K562 (cell line): Measurements from ENCODE around the gene SLC22A12. TPM values are rescaled to one million over a fixed set of nuclear protein-coding genes. Genes with fewer than 3 reads are reported as not detected.

Experiments
- CBFA2T2 ChIP-seq: fragments of 450-650 bp; conservative IDR thresholded peaks from 2 replicates; pipeline ENCODE4 v1.6.1; 2017; ENCODE audit warnings: mild to moderate bottlenecking
- ZNF263 ChIP-seq: sonication (generic); formaldehyde crosslinking; IDR thresholded peaks from 2 replicates; pipeline ENCODE4 v1.8.0; 2022; ENCODE audit warnings: mild to moderate bottlenecking, missing genetic modification reagents, borderline replicate concordance
- ZNF780A ChIP-seq: fragments of 250-450 bp; sonication (Bioruptor Pico); IDR thresholded peaks from 2 replicates; pipeline ENCODE4 v1.5.0; 2021; ENCODE audit warnings: mild to moderate bottlenecking
- polyA plus RNA-seq, 8 experiments: library from polyadenylated mRNA; depleted of rRNA in 4 of 8; stranded (reverse) in 5 of 8; unstranded in 3 of 8; fragments of >200 nt; fragmentation: Nextera tagmentation in 2 of 8; fragmentation: Illumina TruSeq in 1 of 8; extraction: Ambion mirVana in 2 of 8; extraction: Trizol in 1 of 8; gene quantifications; 2 replicates each; pipeline versions ENCODE4 v1.2.1 to v1.2.3, GENCODE V29; 2011 to 2014; ENCODE audit warnings: inconsistent platforms in 1 of 8, missing spikeins in 1 of 8
- total RNA-seq, 7 experiments: library from RNA; depleted of rRNA in 6 of 7; stranded (reverse); fragments of >200 nt in 6 of 7; fragmentation: Illumina TruSeq in 2 of 7; extraction: Trizol in 2 of 7; gene quantifications; 2 replicates each; pipeline versions ENCODE4 v1.2.1 to v1.2.3, GENCODE V29; 2011 to 2021; ENCODE audit warnings: low replicate concordance in 1 of 7
- TF ChIP-seq, protein P1 (sequence below): fragments of 450-650 bp; IDR thresholded peaks from 2 replicates; pipeline ENCODE4 v1.6.1; 2017; ENCODE audit warnings: antibody characterized with exemption, mild to moderate bottlenecking
- TF ChIP-seq, protein P2 (sequence below), 2 experiments: fragments of 450-650 bp in 1 of 2; sonication (generic) in 1 of 2; formaldehyde crosslinking; conservative IDR thresholded peaks; 2 replicates each; pipeline versions ENCODE4 v1.4.0 to v1.8.1; 2020 to 2022; ENCODE audit warnings: mild to moderate bottlenecking in 1 of 2, missing genetic modification reagents in 1 of 2
- TF ChIP-seq, protein P3 (sequence below): fragments of 450-650 bp; formaldehyde crosslinking; IDR thresholded peaks from 2 replicates; pipeline ENCODE4 v1.4.0; 2022; ENCODE audit warnings: missing genetic modification characterization

Gene SLC22A12
- total and polyA plus RNA-seq, 9 of the 15 experiments (the other 6 are each of a cell fraction or from before 2014, with no cell fraction given): not detected

DNA sequence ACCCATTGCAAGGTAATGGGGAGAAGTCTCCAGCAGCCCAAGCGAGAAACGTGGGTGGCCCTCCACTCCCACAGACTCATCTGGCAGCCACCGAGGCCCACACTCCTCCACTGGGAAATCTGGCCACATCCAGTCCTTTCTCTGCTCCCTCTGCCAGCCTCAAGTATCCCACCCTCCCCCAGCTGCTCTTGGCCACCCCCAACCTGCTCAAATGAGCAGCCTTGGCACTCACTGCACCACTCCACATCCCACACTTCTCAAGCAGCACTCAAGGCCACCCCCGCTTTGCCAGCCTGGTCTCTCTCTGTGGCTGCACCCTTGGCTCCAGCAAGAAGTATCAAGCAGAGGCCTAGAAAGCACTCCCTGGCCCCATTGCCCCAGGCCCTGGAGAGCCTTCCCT, 28.2 kb downstream of the SLC22A12 start (continued):
- TF ChIP-seq, protein P1, sequence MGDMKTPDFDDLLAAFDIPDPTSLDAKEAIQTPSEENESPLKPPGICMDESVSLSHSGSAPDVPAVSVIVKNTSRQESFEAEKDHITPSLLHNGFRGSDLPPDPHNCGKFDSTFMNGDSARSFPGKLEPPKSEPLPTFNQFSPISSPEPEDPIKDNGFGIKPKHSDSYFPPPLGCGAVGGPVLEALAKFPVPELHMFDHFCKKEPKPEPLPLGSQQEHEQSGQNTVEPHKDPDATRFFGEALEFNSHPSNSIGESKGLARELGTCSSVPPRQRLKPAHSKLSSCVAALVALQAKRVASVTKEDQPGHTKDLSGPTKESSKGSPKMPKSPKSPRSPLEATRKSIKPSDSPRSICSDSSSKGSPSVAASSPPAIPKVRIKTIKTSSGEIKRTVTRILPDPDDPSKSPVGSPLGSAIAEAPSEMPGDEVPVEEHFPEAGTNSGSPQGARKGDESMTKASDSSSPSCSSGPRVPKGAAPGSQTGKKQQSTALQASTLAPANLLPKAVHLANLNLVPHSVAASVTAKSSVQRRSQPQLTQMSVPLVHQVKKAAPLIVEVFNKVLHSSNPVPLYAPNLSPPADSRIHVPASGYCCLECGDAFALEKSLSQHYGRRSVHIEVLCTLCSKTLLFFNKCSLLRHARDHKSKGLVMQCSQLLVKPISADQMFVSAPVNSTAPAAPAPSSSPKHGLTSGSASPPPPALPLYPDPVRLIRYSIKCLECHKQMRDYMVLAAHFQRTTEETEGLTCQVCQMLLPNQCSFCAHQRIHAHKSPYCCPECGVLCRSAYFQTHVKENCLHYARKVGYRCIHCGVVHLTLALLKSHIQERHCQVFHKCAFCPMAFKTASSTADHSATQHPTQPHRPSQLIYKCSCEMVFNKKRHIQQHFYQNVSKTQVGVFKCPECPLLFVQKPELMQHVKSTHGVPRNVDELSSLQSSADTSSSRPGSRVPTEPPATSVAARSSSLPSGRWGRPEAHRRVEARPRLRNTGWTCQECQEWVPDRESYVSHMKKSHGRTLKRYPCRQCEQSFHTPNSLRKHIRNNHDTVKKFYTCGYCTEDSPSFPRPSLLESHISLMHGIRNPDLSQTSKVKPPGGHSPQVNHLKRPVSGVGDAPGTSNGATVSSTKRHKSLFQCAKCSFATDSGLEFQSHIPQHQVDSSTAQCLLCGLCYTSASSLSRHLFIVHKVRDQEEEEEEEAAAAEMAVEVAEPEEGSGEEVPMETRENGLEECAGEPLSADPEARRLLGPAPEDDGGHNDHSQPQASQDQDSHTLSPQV: no peak
- TF ChIP-seq, protein P2, sequence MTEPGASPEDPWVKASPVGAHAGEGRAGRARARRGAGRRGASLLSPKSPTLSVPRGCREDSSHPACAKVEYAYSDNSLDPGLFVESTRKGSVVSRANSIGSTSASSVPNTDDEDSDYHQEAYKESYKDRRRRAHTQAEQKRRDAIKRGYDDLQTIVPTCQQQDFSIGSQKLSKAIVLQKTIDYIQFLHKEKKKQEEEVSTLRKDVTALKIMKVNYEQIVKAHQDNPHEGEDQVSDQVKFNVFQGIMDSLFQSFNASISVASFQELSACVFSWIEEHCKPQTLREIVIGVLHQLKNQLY (CRISPR knock-in tag; conservative IDR thresholded peaks at IDR 0.05): no peak
- TF ChIP-seq CBFA2T2 (no peak), ZNF263 (CRISPR knock-in tag) (no peak), ZNF780A (no peak)
- TF ChIP-seq, protein P3, sequence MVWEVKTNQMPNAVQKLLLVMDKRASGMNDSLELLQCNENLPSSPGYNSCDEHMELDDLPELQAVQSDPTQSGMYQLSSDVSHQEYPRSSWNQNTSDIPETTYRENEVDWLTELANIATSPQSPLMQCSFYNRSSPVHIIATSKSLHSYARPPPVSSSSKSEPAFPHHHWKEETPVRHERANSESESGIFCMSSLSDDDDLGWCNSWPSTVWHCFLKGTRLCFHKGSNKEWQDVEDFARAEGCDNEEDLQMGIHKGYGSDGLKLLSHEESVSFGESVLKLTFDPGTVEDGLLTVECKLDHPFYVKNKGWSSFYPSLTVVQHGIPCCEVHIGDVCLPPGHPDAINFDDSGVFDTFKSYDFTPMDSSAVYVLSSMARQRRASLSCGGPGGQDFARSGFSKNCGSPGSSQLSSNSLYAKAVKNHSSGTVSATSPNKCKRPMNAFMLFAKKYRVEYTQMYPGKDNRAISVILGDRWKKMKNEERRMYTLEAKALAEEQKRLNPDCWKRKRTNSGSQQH (CRISPR knock-in tag): no peak
